Endothelial cell of umbilical vein (primary cell): Measurements from ENCODE around the gene SETD2. TPM values are rescaled to one million over a fixed set of nuclear protein-coding genes. Genes with fewer than 3 reads are reported as not detected.

Experiments
- BruUV-seq: library from RNA; stranded (reverse); fragments of 400-500 nt; replicated peaks from 2 replicates; lab custom pipeline; 2021; lab: Mats Ljungman, UMichigan
- CTCF ChIA-PET: fragments of 300-600, 350-600 bp; sonication (Branson Sonifier 250); formaldehyde crosslinking; loops from one replicate; lab custom pipeline; 2021; ENCODE audit warnings: antibody characterized with exemption, inconsistent platforms; lab: Charles Lee
- POLR2A ChIA-PET: fragments of 300-600, 350-600 bp; sonication (Branson Sonifier 250); formaldehyde crosslinking; loops from one replicate; lab custom pipeline; 2021; ENCODE audit warnings: antibody characterized with exemption, inconsistent platforms; lab: Charles Lee
- DNase-seq: peaks from one replicate; pipeline ENCODE4 v3.0.0-alpha.2; 2011; ENCODE audit warnings: low read depth, low spot score
- FAIRE-seq: peaks from 2 replicates; lab custom pipeline; 2011; peaks lifted over from hg19 to GRCh38; lab: Jason Lieb, UNC
- H2AFZ ChIP-seq: 2 replicates; pipeline ENCODE4 v1.6.0; 2012; ENCODE audit warnings: low read depth, low read length, control low read depth, inconsistent platforms
- H3K27ac ChIP-seq: 2 replicates; pipeline ENCODE4 v1.5.1; 2011; ENCODE audit warnings: low read depth, mild to moderate bottlenecking, control low read depth, low read length, moderate library complexity; ENCODE audit not compliant: insufficient read depth
- H3K27me3 ChIP-seq, 2 experiments: 2 replicates each; pipeline versions ENCODE4 v1.6.0 to v1.6.1; 2011; ENCODE audit warnings: low read length in 2 of 2, mixed read lengths in 1 of 2; ENCODE audit not compliant: control insufficient read depth in 2 of 2, insufficient read depth in 2 of 2
- H3K36me3 ChIP-seq, 2 experiments: 2 replicates in 1 of 2; 3 replicates in 1 of 2; pipeline ENCODE4 v1.5.1; 2011; ENCODE audit warnings: low read length in 2 of 2, mild to moderate bottlenecking in 1 of 2, moderate library complexity in 1 of 2; ENCODE audit not compliant: control insufficient read depth in 2 of 2, insufficient read depth in 2 of 2; ENCODE audit errors: extremely low read depth in 1 of 2
- H3K4me1 ChIP-seq: 3 replicates; pipeline ENCODE4 v1.5.1; 2011; ENCODE audit warnings: mild to moderate bottlenecking, low read length; ENCODE audit not compliant: control insufficient read depth, insufficient read depth; ENCODE audit errors: extremely low read depth
- H3K4me2 ChIP-seq: 2 replicates; pipeline ENCODE4 v1.6.1; 2011; ENCODE audit warnings: low read length, control low read depth, mixed read lengths; ENCODE audit not compliant: insufficient read depth
- H3K4me3 ChIP-seq, 3 experiments: fragments of 200-600 bp in 1 of 3; sonication (generic), shearing (Covaris generic) in 1 of 3; replicated peaks in 1 of 3; 2 replicates each; pipeline ENCODE4 v1.5.1; 2011 to 2016; ENCODE audit warnings: control low read depth in 3 of 3, low read length in 3 of 3, mild to moderate bottlenecking in 2 of 3, inconsistent platforms in 1 of 3, low read depth in 1 of 3, moderate library complexity in 1 of 3; ENCODE audit not compliant: insufficient read depth in 1 of 3
- H3K79me2 ChIP-seq: 2 replicates; pipeline ENCODE4 v1.6.0; 2012; ENCODE audit warnings: low read length, inconsistent platforms; ENCODE audit not compliant: control insufficient read depth, insufficient read depth
- H3K9ac ChIP-seq: replicated peaks from 2 replicates; pipeline ENCODE3; 2011; ENCODE audit warnings: low read length, control low read depth; ENCODE audit not compliant: insufficient read depth; ENCODE audit errors: extremely low read depth
- H3K9me1 ChIP-seq: replicated peaks from 3 replicates; pipeline ENCODE4 v1.6.0; 2011; ENCODE audit warnings: mild to moderate bottlenecking, low read length; ENCODE audit not compliant: control insufficient read depth, insufficient read depth; ENCODE audit errors: extremely low read depth
- H3K9me3 ChIP-seq: replicated peaks from 2 replicates; pipeline ENCODE4 v1.5.1; 2012; ENCODE audit warnings: low read length, inconsistent platforms; ENCODE audit not compliant: control insufficient read depth, insufficient read depth
- H4K20me1 ChIP-seq: replicated peaks from 2 replicates; pipeline ENCODE3; 2011; ENCODE audit warnings: mild to moderate bottlenecking, low read length; ENCODE audit not compliant: control insufficient read depth, insufficient read depth; ENCODE audit errors: extremely low read depth
- EZH2 ChIP-seq: IDR thresholded peaks from 2 replicates; pipeline ENCODE4 v1.6.1; 2012; ENCODE audit warnings: borderline replicate concordance, low read depth, mild to moderate bottlenecking, moderate library complexity, low read length, inconsistent platforms; ENCODE audit not compliant: severe bottlenecking
- GATA2 ChIP-seq: IDR thresholded peaks from 2 replicates; pipeline ENCODE4 v1.7.0; 2011; ENCODE audit warnings: low read depth, mild to moderate bottlenecking, moderate library complexity, mixed read lengths, low read length; ENCODE audit not compliant: insufficient read length, insufficient read depth
- JUN ChIP-seq: IDR thresholded peaks from 2 replicates; pipeline ENCODE4 v1.6.1; 2011; ENCODE audit warnings: borderline replicate concordance, low read depth; ENCODE audit not compliant: insufficient read length, insufficient read depth
- MYC ChIP-seq: IDR thresholded peaks from one replicate; pipeline ENCODE4 v1.6.1; 2011; ENCODE audit warnings: mild to moderate bottlenecking, low read depth, low read length
- POLR2A ChIP-seq: IDR thresholded peaks from 2 replicates; pipeline ENCODE4 v1.6.1; 2012; ENCODE audit warnings: low read depth, mild to moderate bottlenecking, control low read depth, low read length
- POLR2AphosphoS5 ChIP-seq: IDR thresholded peaks from 2 replicates; pipeline ENCODE4 v1.6.1; 2012; ENCODE audit warnings: low read depth, mild to moderate bottlenecking, control low read depth, low read length, moderate library complexity; ENCODE audit not compliant: insufficient read depth
- dilution Hi-C: fragments of 300-500 bp; cut with MboI; formaldehyde crosslinking; loops from one replicate; pipeline ENCODE4 v1.15.0; 2019; ENCODE audit warnings: low sequenced_read_pairs; ENCODE audit not compliant: extremely low pct_ligation_motif_present
- intact Hi-C: fragments of 100-400 bp; cut with micrococcal nuclease; formaldehyde crosslinking; loops from one replicate; pipeline ENCODE4 v1.10.0; 2022
- polyA plus RNA-seq, 4 experiments: library from polyadenylated mRNA; depleted of rRNA in 3 of 4; stranded (reverse) in 3 of 4; unstranded in 1 of 4; fragments of >200 nt; gene quantifications; 2 replicates each; pipeline versions ENCODE4 v1.2.1 to v1.2.3, GENCODE V29; 2011 to 2012; ENCODE audit warnings: missing spikeins in 1 of 4
- total RNA-seq: library from RNA; stranded (reverse); gene quantifications from 2 replicates; pipeline ENCODE4 v1.2.3, GENCODE V29; 2021
- TF ChIP-seq, protein P1 (sequence below), 2 donors: IDR thresholded peaks; 1 replicate in 1 of 2; 2 replicates in 1 of 2; pipeline ENCODE4 v1.5.1; 2011; ENCODE audit warnings: low read length in 2 of 2, mild to moderate bottlenecking in 2 of 2, moderate library complexity in 2 of 2, control low read depth in 1 of 2, inconsistent platforms in 1 of 2, low read depth in 1 of 2; ENCODE audit not compliant: insufficient read depth in 1 of 2; ENCODE audit errors: extremely low read depth in 1 of 2
- TF ChIP-seq, protein P2 (sequence below): IDR thresholded peaks from 2 replicates; pipeline ENCODE4 v1.6.1; 2011; ENCODE audit not compliant: insufficient read depth, insufficient read length

SETD2 gene
- total and polyA plus RNA-seq, 2 donors (not counting 3 experiments of a cell fraction or from before 2014, with no cell fraction given) = 13.7 to 41.4 TPM

DNA sequence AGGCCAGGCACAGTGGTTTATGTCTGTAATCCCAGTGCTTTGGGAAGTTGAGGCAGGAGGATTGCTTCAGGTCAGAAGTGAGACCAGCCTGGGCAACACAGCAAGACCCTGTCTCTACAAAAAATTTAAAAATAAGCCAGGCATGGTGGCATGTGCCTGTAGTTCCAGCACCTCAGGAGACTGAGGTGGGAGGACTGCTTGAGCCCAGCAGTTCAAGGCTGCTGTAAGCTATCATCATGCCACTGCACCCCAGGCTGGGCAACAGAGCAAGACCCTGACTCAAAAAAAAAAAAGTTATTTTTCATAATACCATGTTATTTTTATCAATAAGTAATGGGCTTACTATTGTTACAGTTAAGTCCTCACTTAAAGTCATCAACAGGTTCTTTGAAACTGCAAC is 59.7 kb downstream of the SETD2 start:
- Histone ChIP-seq H2AFZ (no peak overlapping the region), H3K79me2 (peaks cover 2% of the 10 kb centered on the region), H3K4me3 (no peak overlapping the region), H3K9me3 (no peaks in the 10 kb centered on the region), H3K9ac (no peak overlapping the region), H3K4me1 (no peaks in the 10 kb centered on the region), H3K27ac (no peak overlapping the region), H3K9me1 (no peaks in the 10 kb centered on the region), H3K27me3 (no peaks in the 10 kb centered on the region), H3K4me2 (no peak overlapping the region), H4K20me1 (no peaks in the 10 kb centered on the region), H3K36me3 (peaks cover 3% of the 10 kb centered on the region in 2 experiments)
- dilution Hi-C loops = no loop called here
- no peak for FAIRE-seq
- POLR2A ChIA-PET = no interaction called here
- no peak for DNase-seq
- CTCF ChIA-PET = no interaction called here
- BruUV-seq = no TSS peak
- TF ChIP-seq, protein P1, sequence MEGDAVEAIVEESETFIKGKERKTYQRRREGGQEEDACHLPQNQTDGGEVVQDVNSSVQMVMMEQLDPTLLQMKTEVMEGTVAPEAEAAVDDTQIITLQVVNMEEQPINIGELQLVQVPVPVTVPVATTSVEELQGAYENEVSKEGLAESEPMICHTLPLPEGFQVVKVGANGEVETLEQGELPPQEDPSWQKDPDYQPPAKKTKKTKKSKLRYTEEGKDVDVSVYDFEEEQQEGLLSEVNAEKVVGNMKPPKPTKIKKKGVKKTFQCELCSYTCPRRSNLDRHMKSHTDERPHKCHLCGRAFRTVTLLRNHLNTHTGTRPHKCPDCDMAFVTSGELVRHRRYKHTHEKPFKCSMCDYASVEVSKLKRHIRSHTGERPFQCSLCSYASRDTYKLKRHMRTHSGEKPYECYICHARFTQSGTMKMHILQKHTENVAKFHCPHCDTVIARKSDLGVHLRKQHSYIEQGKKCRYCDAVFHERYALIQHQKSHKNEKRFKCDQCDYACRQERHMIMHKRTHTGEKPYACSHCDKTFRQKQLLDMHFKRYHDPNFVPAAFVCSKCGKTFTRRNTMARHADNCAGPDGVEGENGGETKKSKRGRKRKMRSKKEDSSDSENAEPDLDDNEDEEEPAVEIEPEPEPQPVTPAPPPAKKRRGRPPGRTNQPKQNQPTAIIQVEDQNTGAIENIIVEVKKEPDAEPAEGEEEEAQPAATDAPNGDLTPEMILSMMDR (IDR thresholded peaks at IDR 0.05; ENCODE audit: extremely low read depth in 1 of 2, insufficient read depth in 1 of 2, low read depth in 1 of 2, low read length in 2 of 2) = no peak
- TF ChIP-seq POLR2A = no peak
- TF ChIP-seq POLR2AphosphoS5 = no peak
- TF ChIP-seq GATA2 = no peak
- TF ChIP-seq, protein P2, sequence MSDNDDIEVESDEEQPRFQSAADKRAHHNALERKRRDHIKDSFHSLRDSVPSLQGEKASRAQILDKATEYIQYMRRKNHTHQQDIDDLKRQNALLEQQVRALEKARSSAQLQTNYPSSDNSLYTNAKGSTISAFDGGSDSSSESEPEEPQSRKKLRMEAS = no peak
- no peak for TF ChIP-seq JUN
- no peak for TF ChIP-seq EZH2
- no peak for TF ChIP-seq MYC
- intact Hi-C loops = no loop called here
